Anterior cingulate cortex (tissue), 58 donors: ENCODE measurements around the gene PALM3.

Experiments
- DNase-seq, 58 donors: peaks; one replicate each; lab custom pipeline; 2025; lab: John Stamatoyannopoulos, UW

PALM3 gene

GRCh38 chr19:14061751-14062557 is at the start of gene PALM3:
PALM3 (minus strand) TSS chr19:14062076; CDS start chr19:14061980, 96 bp downstream.
- no peak for DNase-seq

GRCh38 chr19:14111486-14111885 is 49.6 kb upstream of the PALM3 start:
- DNase-seq = no peak

- DNase-seq = no peak
Measured at GRCh38 chr19:14110650-14111049, 48.8 kb upstream of the PALM3 start.

- DNase-seq = peak in 1 of 58 donors; percentile 26
Measured at GRCh38 chr19:14107581-14108461, 45.9 kb upstream of the PALM3 start.

GRCh38 chr19:14106840-14107239 is 45.0 kb upstream of the PALM3 start:
- DNase-seq = no peak

GRCh38 chr19:14105680-14106079 is 43.8 kb upstream of the PALM3 start:
- DNase-seq = no peak

GRCh38 chr19:14103310-14103709 is 41.4 kb upstream of the PALM3 start:
- DNase-seq = no peak

- no peak for DNase-seq
Measured at GRCh38 chr19:14102756-14103155, 40.9 kb upstream of the PALM3 start.

- no peak for DNase-seq
Measured at GRCh38 chr19:14102102-14102696, 40.3 kb upstream of the PALM3 start.

GRCh38 chr19:14101003-14101545 is 39.2 kb upstream of the PALM3 start:
- no peak for DNase-seq

- DNase-seq = no peak
Measured at GRCh38 chr19:14097532-14098151, 35.8 kb upstream of the PALM3 start.

- DNase-seq = no peak
Measured at GRCh38 chr19:14096272-14096992, 34.6 kb upstream of the PALM3 start.

- DNase-seq = no peak
Measured at GRCh38 chr19:14094854-14095253, 33.0 kb upstream of the PALM3 start.

GRCh38 chr19:14093117-14093823 is 31.4 kb upstream of the PALM3 start:
- DNase-seq = no peak

- DNase-seq = peak in 4 of 58 donors; percentile 5 to 49 (median 40)
Measured at GRCh38 chr19:14091813-14092462, 30.1 kb upstream of the PALM3 start.

- DNase-seq = peak in 47 of 58 donors; percentile 35 to 90 (median 80)
Measured at GRCh38 chr19:14091081-14091812, 29.4 kb upstream of the PALM3 start.

GRCh38 chr19:14090509-14091080 is 28.7 kb upstream of the PALM3 start, which contains the start of gene SAMD1:
SAMD1 (minus strand) TSS chr19:14090751.
- DNase-seq = peak in 57 of 58 donors; percentile 18 to 90 (median 79)
